H7 (cell line): ENCODE results near the gene GNB4. TPM values are rescaled to one million over a fixed set of nuclear protein-coding genes. Genes with fewer than 3 reads are reported as not detected.

Experiments
- DNase-seq: peaks from one replicate; pipeline ENCODE4 v3.0.0; 2012
- H3K27me3 ChIP-seq: 2 replicates; pipeline ENCODE4 v1.6.0; 2011; ENCODE audit warnings: mild to moderate bottlenecking, low read length; ENCODE audit not compliant: control insufficient read depth, insufficient read depth
- H3K36me3 ChIP-seq: replicated peaks from 2 replicates; pipeline ENCODE4 v1.5.1; 2011; ENCODE audit warnings: low read length; ENCODE audit not compliant: control insufficient read depth, insufficient read depth
- H3K4me3 ChIP-seq: 2 replicates; pipeline ENCODE4 v1.5.1; 2011; ENCODE audit warnings: low read depth, mild to moderate bottlenecking, control low read depth, low read length, moderate library complexity; ENCODE audit not compliant: insufficient read depth
- total RNA-seq: library from RNA; depleted of rRNA; stranded (reverse); fragments of >200 nt; shearing (Covaris generic); gene quantifications from 2 replicates; pipeline ENCODE4 v1.2.3, GENCODE V29; 2014; rRNA removed

GNB4 gene
- 50.4 and 56.1 TPM in 2 replicates for total RNA-seq

DNA sequence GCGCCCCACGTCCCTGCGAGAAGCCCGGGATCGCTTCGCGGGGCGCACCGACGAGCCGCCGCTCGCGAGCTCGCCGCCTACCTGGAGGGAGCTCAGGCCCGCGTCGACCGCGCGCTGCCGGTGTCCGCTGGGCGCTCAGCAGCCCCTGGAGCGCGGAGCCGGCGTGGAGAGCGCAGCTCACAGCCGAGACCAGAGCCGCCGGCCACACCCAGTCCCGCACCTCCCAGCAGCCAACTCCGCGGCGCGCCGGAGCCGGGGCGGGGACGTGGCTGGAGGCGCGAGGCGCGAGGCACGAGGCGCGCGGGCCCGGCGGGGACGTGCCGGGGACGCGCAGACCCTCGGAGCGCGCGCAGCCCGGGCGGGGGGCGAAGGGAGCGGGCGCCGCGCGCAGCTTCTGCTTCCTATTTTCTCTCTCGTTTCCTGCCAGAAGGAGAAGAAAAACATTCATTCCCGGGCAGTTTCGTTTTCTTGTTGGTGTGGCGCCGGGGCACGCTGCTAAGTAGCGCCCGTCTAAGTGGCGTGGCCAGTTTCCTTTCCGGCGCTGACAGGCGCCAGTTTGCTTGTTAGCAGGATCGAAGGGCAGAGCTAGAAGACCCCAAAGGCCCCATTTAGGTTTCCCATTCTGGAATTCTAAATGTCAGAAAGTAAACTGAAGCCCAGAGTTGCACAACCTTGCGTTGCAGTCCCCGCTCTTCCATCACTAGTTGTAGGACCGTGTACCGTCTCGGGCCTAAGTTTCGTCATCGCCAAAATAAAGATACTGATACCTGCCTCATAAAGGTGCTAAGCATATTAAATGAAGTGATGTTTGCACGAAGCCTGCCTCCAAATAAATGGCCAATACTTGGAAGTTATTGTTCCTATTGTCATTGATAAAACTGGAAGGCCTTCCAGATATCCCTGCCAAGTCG lies at the start of gene GNB4:
Gene GNB4 (minus strand): TSS at position 206 of the 911 bp plus-strand sequence. CDS start 25,270 bp downstream, outside the sequence.
- Histone ChIP-seq H3K36me3 (no peaks in the 10 kb centered on the region), H3K4me3 (peak within 1 kb of the TSS; percentile 78), H3K27me3 (peaks cover 4% of the 10 kb centered on the region; the same call in 1 of the 2 replicates)
- DNase-seq = peak; percentile 90

DNA sequence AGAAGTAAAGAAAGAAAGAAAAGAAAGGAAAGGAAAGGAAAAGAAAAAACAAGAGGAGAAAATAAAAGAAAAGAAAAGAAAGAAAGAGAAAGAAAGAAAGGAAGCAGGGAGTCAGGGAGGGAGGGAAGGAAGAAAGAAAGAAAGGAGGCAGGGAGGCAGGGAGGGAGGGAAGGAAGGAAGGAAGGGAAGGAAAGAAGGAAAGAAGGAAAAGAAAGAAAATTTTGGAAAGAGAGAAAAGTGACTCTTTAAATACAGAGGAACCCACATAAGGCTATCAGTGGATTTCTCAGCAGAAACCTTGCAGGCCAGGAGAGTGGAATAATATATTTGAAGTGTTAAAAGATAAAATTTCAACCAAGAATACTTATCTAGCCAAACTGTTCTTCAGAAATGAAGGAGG lies 44.2 kb upstream of the GNB4 start:
- no peaks in the 10 kb centered on the region for H3K27me3 ChIP-seq
- H3K36me3 ChIP-seq = no peaks in the 10 kb centered on the region
- no peak for DNase-seq
- no peak overlapping the region for H3K4me3 ChIP-seq

DNA sequence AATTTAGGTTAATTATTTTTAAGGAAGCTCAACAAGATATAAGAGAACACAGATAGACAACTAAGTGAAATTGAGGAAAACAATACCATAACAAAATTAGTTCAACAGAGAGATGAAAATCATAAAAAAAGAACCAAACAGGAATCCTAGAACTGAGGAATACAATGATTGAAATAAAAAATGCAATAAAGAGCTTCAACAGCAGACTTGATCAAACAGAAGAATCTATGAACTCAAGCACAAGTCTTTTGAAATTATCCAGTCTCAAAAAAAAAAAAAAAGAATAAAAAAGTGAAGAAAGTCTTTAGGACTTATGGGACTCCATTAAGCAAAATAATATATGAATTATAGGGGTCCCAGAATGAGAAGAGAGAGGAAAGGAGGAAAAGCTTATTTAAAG lies 42.0 kb upstream of the GNB4 start:
- Histone ChIP-seq H3K4me3 (no peak overlapping the region), H3K36me3 (no peaks in the 10 kb centered on the region), H3K27me3 (no peaks in the 10 kb centered on the region)
- DNase-seq = no peak

DNA sequence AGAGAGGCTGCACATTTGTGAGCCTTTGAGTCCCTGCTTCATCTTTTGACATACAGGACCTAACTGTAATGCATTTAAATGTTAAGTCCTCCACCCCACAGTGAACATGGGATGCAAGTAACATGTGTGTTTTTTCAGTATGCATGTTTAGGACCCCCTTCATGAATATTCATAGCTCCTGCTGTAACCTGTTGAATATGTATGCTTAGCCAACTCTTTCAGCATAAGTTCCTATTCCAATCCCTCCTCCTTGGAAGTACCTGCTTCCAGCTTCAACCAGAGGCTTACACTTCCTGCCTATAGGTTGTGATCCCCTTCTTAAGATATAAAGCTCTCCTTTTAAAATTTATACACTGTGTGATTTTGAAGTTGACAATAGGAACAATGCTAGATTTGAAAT lies 36.9 kb upstream of the GNB4 start:
- Histone ChIP-seq H3K27me3 (no peaks in the 10 kb centered on the region), H3K4me3 (no peak overlapping the region), H3K36me3 (no peaks in the 10 kb centered on the region)
- DNase-seq = no peak

DNA sequence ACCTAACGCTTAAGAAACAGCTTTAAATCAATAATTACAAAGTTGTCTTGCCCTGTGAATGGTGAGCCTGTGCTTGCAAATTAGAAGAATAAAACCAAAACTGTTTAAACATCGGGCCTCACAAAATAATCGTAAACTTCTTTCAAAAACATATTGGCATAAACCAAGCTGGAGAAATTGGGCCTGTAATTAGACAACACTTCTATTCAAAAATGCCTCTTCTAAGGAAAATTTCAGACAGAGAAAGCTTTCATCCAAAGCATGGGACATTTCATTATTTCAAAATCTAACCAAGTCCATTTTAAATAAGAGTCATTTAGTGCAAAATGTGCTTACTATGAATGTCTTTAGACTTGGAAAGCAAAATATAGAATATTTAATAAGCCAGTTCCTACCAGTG lies 35.5 kb upstream of the GNB4 start:
- no peak overlapping the region for H3K4me3 ChIP-seq
- DNase-seq = no peak
- H3K36me3 ChIP-seq = no peaks in the 10 kb centered on the region
- H3K27me3 ChIP-seq = no peaks in the 10 kb centered on the region

DNA sequence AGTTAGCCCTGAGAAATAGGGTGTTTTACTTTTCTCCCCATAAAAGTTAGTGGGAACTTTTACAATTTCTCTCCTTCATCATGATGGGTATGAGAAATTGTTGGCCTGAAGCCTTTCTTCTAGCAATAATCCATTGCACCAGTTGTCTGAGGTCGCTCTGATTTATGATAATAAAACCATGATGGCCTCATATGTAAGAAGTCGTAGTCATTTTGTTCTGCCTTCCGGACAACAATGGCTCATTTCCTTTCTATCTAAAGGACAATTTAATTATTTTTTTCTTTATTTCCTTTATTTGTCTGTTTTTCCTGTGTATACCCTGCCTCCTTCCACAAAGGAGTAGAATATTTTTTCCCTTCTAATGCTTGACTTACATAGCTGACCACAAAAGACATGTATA lies 31.6 kb upstream of the GNB4 start:
- Histone ChIP-seq H3K4me3 (no peak overlapping the region), H3K36me3 (no peaks in the 10 kb centered on the region), H3K27me3 (no peaks in the 10 kb centered on the region)
- DNase-seq = no peak

DNA sequence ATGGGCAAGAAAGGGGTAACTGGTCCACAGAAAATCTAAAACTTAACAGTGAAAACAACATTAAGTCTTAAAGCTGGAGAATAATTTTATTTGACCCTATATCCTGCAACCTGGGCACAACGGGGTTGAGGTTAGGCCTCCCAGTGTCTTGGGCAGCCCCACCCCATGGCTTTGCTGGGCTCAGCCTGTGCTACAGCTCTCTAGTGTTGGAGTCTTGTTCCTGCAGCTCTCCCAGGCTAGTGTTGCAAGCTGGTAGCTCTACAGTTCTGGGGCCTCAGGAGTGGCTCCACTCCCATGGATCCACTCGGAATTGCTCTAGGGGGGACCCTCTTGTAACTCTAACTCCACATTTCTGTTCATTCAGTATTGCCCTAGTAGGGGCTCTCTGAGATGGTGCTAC lies 24.9 kb upstream of the GNB4 start:
- DNase-seq = no peak
- Histone ChIP-seq H3K27me3 (no peaks in the 10 kb centered on the region), H3K4me3 (no peak overlapping the region), H3K36me3 (no peaks in the 10 kb centered on the region)

DNA sequence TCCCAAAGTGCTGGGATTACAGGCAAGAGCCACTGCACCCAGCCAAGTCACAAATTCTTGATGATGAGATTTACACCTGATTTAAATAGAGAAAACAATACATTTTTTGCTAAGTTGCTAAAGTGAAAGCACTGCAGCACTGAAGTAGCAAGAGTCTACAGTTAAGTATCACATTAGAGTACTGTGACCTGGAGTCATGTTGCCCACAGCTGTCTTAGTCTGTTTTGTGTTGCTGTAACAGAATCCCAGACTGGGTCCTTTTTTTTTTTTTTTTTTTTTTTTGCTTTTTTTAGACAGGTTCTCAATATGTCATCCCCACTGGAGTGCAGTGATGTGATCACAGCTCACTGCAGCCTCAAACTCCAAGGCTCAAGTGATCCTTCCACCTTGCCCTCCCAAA lies 23.2 kb upstream of the GNB4 start:
- no peaks in the 10 kb centered on the region for H3K27me3 ChIP-seq

DNA sequence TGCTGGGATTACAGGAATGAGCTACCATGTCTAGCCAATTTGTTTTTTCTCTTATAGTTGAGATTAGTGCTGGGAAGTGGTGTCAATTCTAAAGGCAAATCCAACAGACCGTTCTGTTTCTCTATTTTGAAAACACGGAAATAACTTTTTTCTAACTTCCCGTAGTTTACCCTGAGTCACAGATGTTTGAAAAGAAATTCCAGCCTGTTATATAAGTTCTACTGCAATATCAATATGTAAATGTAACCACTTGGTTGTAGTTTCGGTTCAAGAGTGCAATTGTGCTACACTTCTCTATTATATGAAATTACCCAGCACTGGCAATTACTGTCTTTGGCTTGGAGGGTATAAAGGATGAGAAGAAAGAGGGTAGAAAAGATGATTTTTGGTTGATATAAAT lies 22.3 kb upstream of the GNB4 start:
- no peak for DNase-seq
- Histone ChIP-seq H3K4me3 (no peak overlapping the region), H3K36me3 (no peaks in the 10 kb centered on the region), H3K27me3 (no peaks in the 10 kb centered on the region)

More for the DNA sequence above, 23.2 kb upstream of the GNB4 start:
- Histone ChIP-seq H3K36me3 (no peaks in the 10 kb centered on the region), H3K4me3 (no peak overlapping the region)
- DNase-seq = no peak

DNA sequence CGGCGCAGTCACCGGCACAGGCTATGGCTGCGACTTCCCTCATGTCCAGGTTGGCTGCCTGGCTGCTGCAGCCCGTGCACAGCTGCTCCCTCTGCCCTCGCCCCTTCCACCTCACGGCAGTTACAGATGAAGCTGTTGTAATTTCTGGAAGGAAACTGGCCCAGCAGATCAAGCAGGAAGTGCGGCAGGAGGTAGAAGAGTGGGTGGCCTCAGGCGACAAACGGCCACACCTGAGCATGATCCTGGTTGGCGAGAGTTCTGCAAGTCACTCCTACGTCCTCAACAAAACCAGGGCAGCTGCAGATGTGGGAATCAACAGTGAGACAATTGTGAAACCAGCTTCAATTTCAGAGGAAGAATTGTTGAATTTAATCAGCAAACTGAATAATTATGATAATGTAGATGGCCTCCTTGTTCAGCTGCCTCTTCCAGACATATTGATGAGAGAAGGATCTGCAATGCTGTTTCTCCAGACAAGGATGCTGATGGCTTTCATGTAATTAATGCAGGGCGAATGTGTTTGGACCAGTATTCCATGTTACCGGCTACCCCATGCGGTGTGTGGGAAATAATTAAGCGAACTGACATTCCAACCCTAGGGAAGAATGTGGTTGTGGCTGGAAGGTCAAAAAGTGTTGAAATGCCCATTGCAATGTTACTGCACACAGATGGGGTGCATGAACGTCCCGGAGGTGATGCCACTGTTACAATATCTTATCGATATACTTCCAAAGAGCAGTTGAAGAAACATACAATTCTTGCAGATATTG lies 13.2 kb upstream of the GNB4 start:
- H3K27me3 ChIP-seq = no peaks in the 10 kb centered on the region
- DNase-seq = no peak
- no peaks in the 10 kb centered on the region for H3K36me3 ChIP-seq
- no peak overlapping the region for H3K4me3 ChIP-seq

DNA sequence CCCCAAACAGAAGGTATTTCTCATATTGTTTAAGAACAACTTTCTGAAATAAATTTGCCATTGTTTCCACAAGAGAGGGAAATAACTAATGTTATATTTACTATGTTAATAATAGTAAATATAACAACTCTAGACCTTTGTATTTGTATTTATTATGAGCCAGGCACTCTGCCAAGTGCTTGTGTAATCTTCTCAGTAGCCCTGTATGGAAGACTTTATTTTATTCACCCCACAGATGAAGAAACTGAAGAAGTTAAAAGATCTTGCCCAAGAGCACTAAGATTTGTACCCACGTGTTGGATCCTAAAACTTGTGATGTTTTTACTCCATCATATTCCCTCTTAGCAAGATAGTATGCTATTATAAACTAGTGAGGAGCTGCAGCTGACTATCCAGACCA lies 12.0 kb upstream of the GNB4 start:
- DNase-seq = no peak
- no peaks in the 10 kb centered on the region for H3K36me3 ChIP-seq
- H3K27me3 ChIP-seq = no peaks in the 10 kb centered on the region
- no peak overlapping the region for H3K4me3 ChIP-seq

DNA sequence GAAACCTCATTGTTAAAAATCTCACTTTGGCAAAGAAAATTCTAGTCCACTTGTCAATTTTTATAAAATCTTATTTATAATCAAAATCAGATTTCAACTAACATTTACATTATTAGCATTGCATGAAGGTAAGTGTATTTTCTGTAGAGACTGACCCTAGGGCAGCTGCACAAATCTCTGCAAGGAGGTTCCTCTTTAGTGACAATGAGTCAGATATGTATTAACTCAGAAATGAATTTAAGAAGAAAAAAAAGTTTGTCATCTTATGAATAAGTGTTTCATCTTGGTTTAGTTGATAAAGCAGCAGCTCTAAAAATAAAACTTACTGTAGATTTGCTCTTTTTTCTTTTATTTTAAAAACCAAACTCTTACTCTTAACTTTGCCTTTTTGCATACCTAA lies 9.0 kb upstream of the GNB4 start:
- Histone ChIP-seq H3K27me3 (no peaks in the 10 kb centered on the region), H3K4me3 (no peak overlapping the region), H3K36me3 (no peaks in the 10 kb centered on the region)
- DNase-seq = no peak

DNA sequence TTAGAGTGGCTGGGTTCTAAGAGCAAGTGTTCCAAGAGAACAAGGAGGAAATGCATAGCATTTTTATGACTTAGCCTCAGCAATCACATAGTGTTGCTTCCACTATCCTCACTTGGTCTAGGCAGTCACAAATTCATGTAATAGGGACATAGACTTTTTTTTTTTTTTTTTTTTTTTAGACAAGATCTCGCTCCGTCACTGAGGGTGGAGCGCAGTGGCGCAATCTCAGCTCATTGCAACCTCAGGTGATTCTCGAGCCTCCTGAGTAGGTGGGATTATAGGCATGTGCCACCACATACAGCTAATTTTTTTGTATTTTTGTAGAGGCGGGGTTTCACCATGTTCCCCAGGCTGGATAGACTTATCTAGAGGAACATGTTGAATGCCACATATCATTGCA lies 4.7 kb upstream of the GNB4 start:
- Histone ChIP-seq H3K36me3 (no peaks in the 10 kb centered on the region), H3K27me3 (no peaks in the 10 kb centered on the region), H3K4me3 (no peak overlapping the region)
- no peak for DNase-seq

DNA sequence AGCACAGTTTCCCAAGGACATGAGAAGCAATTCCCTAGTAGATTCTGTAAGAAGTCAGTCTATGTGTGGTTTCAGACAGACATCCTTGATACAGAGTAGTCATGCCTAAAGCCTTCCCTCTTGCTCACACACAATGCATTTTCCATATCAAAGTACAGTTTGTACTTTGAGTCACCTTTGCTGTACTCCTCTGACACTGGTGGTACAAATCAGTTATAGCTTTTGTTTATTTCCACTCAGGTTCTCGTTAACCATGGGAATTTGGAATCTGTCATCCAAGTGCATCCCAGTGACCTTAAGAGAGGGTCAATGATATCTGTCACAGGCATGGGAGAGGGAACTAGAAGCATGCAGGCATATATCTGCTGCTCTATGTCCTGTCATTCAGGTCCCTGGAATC lies 3.6 kb upstream of the GNB4 start:
- Histone ChIP-seq H3K27me3 (peaks cover 4% of the 10 kb centered on the region; the same call in 1 of the 2 replicates), H3K36me3 (no peaks in the 10 kb centered on the region), H3K4me3 (no peak overlapping the region)
- no peak for DNase-seq

DNA sequence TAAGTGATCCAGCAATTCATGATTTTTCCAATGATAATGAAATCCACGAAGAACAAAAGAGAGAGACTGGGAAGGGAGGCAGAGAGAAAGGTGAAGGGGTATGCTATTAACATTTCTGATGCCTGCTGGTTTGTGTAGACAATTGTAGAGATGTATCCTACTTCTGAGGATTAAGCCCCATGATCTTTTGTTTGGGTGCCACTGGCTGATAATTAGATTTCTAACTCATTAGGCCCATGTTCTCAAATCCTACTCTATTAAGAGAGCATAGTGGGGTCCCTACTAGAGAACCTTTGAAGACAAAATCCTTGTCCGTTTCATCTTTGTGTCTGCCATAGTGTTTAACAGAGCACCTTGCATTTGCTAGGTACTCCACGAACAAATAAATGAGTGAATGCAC lies 2.7 kb upstream of the GNB4 start:
- Histone ChIP-seq H3K36me3 (no peaks in the 10 kb centered on the region), H3K4me3 (no peak overlapping the region), H3K27me3 (peaks cover 4% of the 10 kb centered on the region; the same call in 1 of the 2 replicates)
- no peak for DNase-seq
